OCI-LY3 (cell line): ENCODE results near the gene CSPG4.

ENCODE experiments used
- H2AFZ ChIP-seq: fragments of 200-600, 300-600 bp; shearing (Covaris generic); 2 replicates; pipeline ENCODE4 v1.6.0; 2014; ENCODE audit warnings: antibody characterized with exemption, low read depth, low read length
- H3K27ac ChIP-seq: fragments of 200-600, 300-600 bp; sonication (generic); 2 replicates; pipeline ENCODE4 v1.5.1; 2014; ENCODE audit warnings: mild to moderate bottlenecking, low read length, moderate library complexity, mixed read lengths
- H3K27me3 ChIP-seq: fragments of 200-600, 300-600 bp; sonication (generic); 2 replicates; pipeline ENCODE4 v1.6.1; 2014; ENCODE audit warnings: low read depth, low read length, mixed read lengths
- H3K36me3 ChIP-seq: fragments of 200-600, 300-600 bp; sonication (generic); replicated peaks from 2 replicates; pipeline ENCODE3; 2014; ENCODE audit warnings: low read depth, low read length, mixed read lengths
- H3K4me1 ChIP-seq: fragments of 300-600, 200-600 bp; sonication (generic); 2 replicates; pipeline ENCODE4 v1.6.1; 2014; ENCODE audit warnings: low read length, mixed read lengths
- H3K4me2 ChIP-seq: fragments of 200-600, 300-600 bp; sonication (generic); 2 replicates; pipeline ENCODE4 v1.6.1; 2014; ENCODE audit warnings: low read length, mixed read lengths
- H3K4me3 ChIP-seq: fragments of 300-600, 200-600 bp; sonication (generic); 2 replicates; pipeline ENCODE4 v1.5.1; 2014; ENCODE audit warnings: antibody characterized with exemption, mild to moderate bottlenecking, low read length, moderate library complexity
- H3K79me2 ChIP-seq: fragments of 300-600, 200-600 bp; shearing (Covaris generic); 2 replicates; pipeline ENCODE4 v1.6.1; 2014; ENCODE audit warnings: mild to moderate bottlenecking, low read length, mixed read lengths
- H3K9ac ChIP-seq: fragments of 300-600, 200-600 bp; shearing (Covaris generic); 2 replicates; pipeline ENCODE4 v1.6.0; 2014; ENCODE audit warnings: mild to moderate bottlenecking, low read length, moderate library complexity
- H3K9me3 ChIP-seq: fragments of 200-600, 300-600 bp; shearing (Covaris generic); 2 replicates; pipeline ENCODE4 v1.6.1; 2014; ENCODE audit warnings: low read length, mixed read lengths; ENCODE audit not compliant: insufficient read depth
- H4K20me1 ChIP-seq: fragments of 200-600, 300-600 bp; sonication (generic); 2 replicates; pipeline ENCODE4 v1.6.1; 2016; ENCODE audit warnings: low read length, mixed read lengths; ENCODE audit not compliant: insufficient read depth
- CTCF ChIP-seq: fragments of 200-600, 300-600 bp; sonication (generic); IDR thresholded peaks from 2 replicates; pipeline ENCODE4 v1.5.1; 2014; ENCODE audit warnings: antibody characterized with exemption, low read length, low read depth
- EZH2phosphoT487 ChIP-seq: fragments of 200-600 bp; shearing (Covaris generic); IDR thresholded peaks from 2 replicates; pipeline ENCODE4 v1.6.1; 2018; ENCODE audit warnings: antibody characterized with exemption, mixed run types, low read depth

The CSPG4 gene

GRCh38 chr15:75729326-75730069 is 16.9 kb upstream of the CSPG4 start:
- TF ChIP-seq EZH2phosphoT487 = no peak
- no peak for TF ChIP-seq CTCF
- Histone ChIP-seq H3K4me1 (peaks cover 10% of the 10 kb centered on the region; the same call in 1 of the 2 replicates), H3K27ac (no peak overlapping the region), H3K27me3 (peaks cover 7% of the 10 kb centered on the region), H3K9ac (no peak overlapping the region), H3K4me3 (no peak overlapping the region), H3K36me3 (no peaks in the 10 kb centered on the region), H3K79me2 (no peaks in the 10 kb centered on the region), H3K4me2 (no peak overlapping the region), H4K20me1 (no peaks in the 10 kb centered on the region), H2AFZ (no peak overlapping the region), H3K9me3 (no peaks in the 10 kb centered on the region)

- TF ChIP-seq CTCF (peak; percentile 69), EZH2phosphoT487 (no peak)
- Histone ChIP-seq H3K4me2 (no peak overlapping the region), H4K20me1 (no peaks in the 10 kb centered on the region), H3K27ac (no peak overlapping the region), H3K9ac (no peak overlapping the region), H3K9me3 (no peaks in the 10 kb centered on the region), H3K27me3 (peaks cover 7% of the 10 kb centered on the region), H3K36me3 (no peaks in the 10 kb centered on the region), H3K4me1 (peaks cover 18% of the 10 kb centered on the region), H3K79me2 (no peaks in the 10 kb centered on the region), H3K4me3 (no peak overlapping the region), H2AFZ (no peak overlapping the region)
Observed at GRCh38 chr15:75727851-75728715, 15.4 kb upstream of the CSPG4 start.

GRCh38 chr15:75727031-75727531 is 14.4 kb upstream of the CSPG4 start:
- Histone ChIP-seq H3K36me3 (no peaks in the 10 kb centered on the region), H3K79me2 (no peaks in the 10 kb centered on the region), H3K9ac (no peak overlapping the region), H3K27me3 (peaks cover 7% of the 10 kb centered on the region), H4K20me1 (no peaks in the 10 kb centered on the region), H3K9me3 (no peaks in the 10 kb centered on the region), H2AFZ (no peak overlapping the region), H3K4me3 (no peak overlapping the region), H3K27ac (no peak overlapping the region), H3K4me2 (no peak overlapping the region), H3K4me1 (peaks cover 13% of the 10 kb centered on the region)
- no peak for TF ChIP-seq EZH2phosphoT487
- TF ChIP-seq CTCF = no peak
